C4-2B (cell line): ENCODE measurements around the gene EPC1.

Source experiments
- H3K27ac ChIP-seq: fragments of 450-650 bp; 2 replicates; pipeline ENCODE4 v1.5.1; 2017
- CTCF ChIP-seq: fragments of 450-650 bp; conservative IDR thresholded peaks from 2 replicates; pipeline ENCODE4 v1.5.1; 2017; ENCODE audit warnings: mild to moderate bottlenecking
- ZFX ChIP-seq: fragments of 450-650 bp; IDR thresholded peaks from 2 replicates; pipeline ENCODE4 v1.6.1; 2017

The EPC1 gene

GRCh38 chr10:32269343-32270100 lies 77.4 kb downstream of the EPC1 start:
- TF ChIP-seq CTCF, result no peak
- TF ChIP-seq ZFX, result no peak
- H3K27ac ChIP-seq, result no peak overlapping the region

- no peak overlapping the region for H3K27ac ChIP-seq
- no peak for TF ChIP-seq CTCF
These were observed 78.2 kb downstream of the EPC1 start for GRCh38 chr10:32268788-32269187.

GRCh38 chr10:32266979-32267378 lies 80.0 kb downstream of the EPC1 start:
- H3K27ac ChIP-seq, result no peak overlapping the region
- TF ChIP-seq CTCF (no peak), ZFX (no peak)

GRCh38 chr10:32266566-32266965 lies 80.4 kb downstream of the EPC1 start:
- H3K27ac ChIP-seq, result no peak overlapping the region

GRCh38 chr10:32265756-32266155 lies 81.2 kb downstream of the EPC1 start:
- no peak overlapping the region for H3K27ac ChIP-seq
- TF ChIP-seq CTCF (no peak), ZFX (no peak)

More at GRCh38 chr10:32266566-32266965, 80.4 kb downstream of the EPC1 start:
- TF ChIP-seq ZFX (no peak), CTCF (no peak)

- TF ChIP-seq ZFX (no peak), CTCF (no peak)
- H3K27ac ChIP-seq, result no peak overlapping the region
These were observed 83.7 kb downstream of the EPC1 start for GRCh38 chr10:32263300-32263699.

- TF ChIP-seq ZFX, result no peak
- no peak for TF ChIP-seq CTCF
These were observed 87.4 kb downstream of the EPC1 start for GRCh38 chr10:32259551-32259950.

More at GRCh38 chr10:32259551-32259950, 87.4 kb downstream of the EPC1 start:
- no peak overlapping the region for H3K27ac ChIP-seq
